GM18951 (cell line): ENCODE results near the gene BCORL1.

Source experiments
- POLR2A ChIP-seq: IDR thresholded peaks from 4 replicates; pipeline ENCODE4 v1.6.1; 2011; ENCODE audit warnings: mild to moderate bottlenecking; ENCODE audit not compliant: insufficient read length, insufficient read depth; ENCODE audit errors: extremely low read depth
- in situ Hi-C: fragments of 300-500 bp; cut with MboI; formaldehyde crosslinking; loops from one replicate; pipeline ENCODE4 v1.12.0; 2022; ENCODE audit warnings: low sequenced_read_pairs, mixed read lengths, inconsistent platforms; ENCODE audit not compliant: unreplicated experiment

The BCORL1 gene

DNA sequence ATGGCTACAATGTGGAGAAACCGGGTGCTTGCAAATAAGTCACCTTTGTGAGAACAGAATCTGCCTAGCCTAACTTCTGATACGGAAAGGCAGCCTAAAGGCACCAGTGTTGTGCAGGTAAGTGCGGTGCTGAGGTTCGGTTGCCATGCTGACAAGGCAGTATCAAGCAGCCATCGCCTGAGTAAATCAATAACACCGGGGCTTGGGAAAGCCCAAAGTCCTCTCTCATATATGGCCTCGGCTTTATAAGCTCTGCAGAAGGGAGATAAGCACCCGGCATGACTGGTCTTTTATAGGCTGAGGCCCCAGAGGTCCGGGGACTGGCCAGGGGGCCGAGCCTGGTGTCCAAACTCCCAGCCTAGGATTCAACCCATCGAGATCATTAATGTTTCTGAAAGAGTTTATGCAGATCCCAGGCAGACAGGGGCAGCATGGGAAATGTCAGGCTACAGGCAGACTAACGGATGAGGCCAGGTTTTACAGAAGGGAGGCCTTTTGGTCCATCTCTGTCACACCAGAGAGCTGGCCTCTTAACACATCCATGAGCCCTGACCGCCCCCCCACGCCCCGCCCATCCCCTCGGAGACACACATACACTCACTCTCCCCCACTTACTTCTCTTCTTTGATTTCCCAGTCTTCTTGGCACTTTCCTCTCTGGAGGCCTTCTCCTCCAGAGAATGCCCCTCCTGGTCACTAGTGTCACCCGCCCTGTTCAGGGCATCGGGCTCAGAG lies 89.3 kb downstream of the BCORL1 start:
- in situ Hi-C loops = no loop called here
- TF ChIP-seq POLR2A = no peak

DNA sequence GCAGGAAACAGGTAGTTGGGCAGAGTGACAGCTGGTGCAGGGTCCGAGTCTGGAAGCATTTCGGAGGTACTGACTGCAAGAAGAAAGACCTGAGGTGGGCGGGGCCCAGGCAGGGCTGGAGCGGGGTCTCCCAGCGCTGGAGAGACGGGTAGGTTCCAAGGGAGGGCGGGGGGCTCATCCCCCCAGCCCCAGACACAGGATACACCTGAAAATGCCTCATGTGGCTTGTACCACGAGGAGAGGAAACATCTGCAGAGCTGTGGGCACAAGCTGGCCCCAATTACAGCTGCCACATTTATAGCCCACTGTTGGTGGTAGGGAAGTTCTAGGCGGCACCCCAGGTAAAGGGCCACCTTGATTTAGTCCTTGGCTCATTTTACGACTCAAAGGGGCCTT lies 89.9 kb downstream of the BCORL1 start:
- no peak for TF ChIP-seq POLR2A
- in situ Hi-C loops = no loop called here

DNA sequence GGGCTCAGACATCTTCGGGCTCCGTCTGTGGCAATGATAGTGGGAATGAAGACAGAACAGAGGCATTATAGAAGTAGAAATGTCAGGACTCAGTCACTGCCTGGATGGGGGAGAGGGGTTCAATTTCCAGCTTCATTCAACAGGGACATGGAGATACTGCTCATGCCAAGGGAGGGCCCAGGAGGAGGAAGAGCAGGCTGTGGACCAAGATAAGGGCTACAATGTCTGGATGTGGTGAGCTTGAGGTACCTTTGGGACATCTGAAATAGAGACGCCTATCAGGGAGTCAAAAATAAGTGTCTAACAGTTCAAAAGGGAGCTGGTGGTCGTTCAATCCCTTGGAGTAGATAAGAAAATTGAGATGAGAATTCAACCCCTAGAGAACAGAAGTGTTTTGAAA lies 93.3 kb downstream of the BCORL1 start:
- in situ Hi-C loops = no loop called here
- TF ChIP-seq POLR2A = no peak

DNA sequence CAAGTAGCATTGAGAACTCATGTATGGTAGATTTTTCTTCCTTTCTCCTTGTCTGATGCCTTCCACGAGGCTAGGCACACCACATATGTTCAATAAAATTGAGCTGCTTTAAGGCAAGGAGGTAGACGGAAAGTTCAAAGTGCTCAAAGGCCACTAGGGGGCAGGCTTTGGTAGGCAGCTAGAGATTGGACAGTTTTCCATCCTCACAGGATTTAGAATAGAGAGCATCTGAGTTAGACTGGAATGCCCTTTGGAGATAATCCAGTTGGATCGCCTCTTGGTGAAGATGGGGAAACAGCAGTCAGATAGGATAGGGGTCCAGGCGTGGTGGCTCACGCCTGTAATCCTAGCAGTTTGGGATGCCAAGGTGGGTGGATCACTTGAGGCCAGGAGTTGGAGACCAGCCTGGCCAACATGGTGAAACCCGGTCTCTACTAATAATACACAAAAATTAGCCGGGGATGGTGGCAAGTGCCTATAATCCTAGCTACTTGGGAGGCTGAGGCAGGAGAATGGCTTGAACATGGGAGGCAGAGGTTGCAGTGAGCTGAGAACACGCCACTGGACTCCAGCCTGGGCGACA lies 97.5 kb downstream of the BCORL1 start:
- no peak for TF ChIP-seq POLR2A
- in situ Hi-C loops = loop anchor here (10.0 kb wide), 1 partner anchor 95 kb away; the partner anchor contains the start of gene RAB33A

DNA sequence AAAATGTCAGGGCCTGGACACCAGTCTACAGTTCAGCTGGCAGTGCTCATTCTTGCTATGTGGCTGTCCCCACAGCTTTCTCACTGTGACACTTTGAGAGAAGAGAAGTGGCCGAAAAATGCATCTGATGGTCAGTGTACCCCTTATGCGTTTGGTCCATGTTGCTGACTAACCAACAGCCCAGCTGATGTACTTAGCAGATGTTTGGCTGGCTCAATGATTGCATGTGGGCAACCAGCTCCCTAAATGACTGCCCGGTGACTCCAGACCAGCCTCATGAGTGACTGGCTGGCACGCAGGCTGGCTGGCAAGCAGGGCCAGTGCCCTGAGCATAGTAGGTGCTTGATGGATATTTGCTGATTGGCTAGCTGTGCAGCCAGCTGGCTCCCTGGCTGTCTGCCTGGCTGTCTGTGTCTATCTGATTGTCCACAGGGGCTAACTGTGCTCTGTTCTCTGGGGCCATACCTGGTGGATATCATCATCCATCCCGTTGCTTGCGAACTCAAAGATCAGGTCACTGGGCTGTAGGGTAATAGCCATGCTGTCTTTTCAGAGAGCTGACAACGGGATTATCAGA lies 98.4 kb downstream of the BCORL1 start:
- no peak for TF ChIP-seq POLR2A
- in situ Hi-C loops = loop anchor here (10.0 kb wide), 1 partner anchor 94 kb away; the partner anchor contains the start of gene RAB33A

DNA sequence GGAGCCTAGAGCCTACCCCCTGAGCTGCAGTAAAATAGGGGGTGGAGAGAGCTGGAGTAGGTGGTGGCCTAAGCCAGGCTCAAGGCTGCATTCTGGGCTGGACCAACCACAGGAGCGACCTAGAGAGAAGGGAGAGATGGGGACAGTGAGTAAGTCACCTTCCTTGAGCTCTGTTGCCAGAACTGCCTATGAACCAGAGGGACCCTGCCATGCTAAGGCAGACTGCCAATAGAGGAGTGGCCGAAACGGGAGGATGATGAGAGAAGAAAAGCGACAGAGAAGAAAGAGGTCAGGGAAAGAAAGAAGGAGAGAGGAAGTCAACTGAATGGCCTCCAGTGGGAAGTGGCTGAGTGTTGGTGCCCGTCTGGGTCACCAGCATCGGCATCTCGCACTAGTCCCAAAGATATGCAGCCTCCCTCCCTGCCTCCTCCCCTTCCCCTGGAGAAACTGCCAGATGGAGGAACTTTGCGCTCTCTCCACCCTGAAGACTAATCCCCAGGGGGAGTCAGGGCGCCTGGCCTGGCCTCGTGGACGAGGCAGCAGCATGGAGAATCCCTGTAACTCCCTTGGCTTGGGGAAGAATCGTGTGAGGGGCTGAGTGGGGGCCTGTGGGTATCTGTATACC lies 99.1 kb downstream of the BCORL1 start:
- in situ Hi-C loops = loop anchor here (10.0 kb wide), 1 partner anchor 93 kb away; the partner anchor contains the start of gene RAB33A
- no peak for TF ChIP-seq POLR2A

DNA sequence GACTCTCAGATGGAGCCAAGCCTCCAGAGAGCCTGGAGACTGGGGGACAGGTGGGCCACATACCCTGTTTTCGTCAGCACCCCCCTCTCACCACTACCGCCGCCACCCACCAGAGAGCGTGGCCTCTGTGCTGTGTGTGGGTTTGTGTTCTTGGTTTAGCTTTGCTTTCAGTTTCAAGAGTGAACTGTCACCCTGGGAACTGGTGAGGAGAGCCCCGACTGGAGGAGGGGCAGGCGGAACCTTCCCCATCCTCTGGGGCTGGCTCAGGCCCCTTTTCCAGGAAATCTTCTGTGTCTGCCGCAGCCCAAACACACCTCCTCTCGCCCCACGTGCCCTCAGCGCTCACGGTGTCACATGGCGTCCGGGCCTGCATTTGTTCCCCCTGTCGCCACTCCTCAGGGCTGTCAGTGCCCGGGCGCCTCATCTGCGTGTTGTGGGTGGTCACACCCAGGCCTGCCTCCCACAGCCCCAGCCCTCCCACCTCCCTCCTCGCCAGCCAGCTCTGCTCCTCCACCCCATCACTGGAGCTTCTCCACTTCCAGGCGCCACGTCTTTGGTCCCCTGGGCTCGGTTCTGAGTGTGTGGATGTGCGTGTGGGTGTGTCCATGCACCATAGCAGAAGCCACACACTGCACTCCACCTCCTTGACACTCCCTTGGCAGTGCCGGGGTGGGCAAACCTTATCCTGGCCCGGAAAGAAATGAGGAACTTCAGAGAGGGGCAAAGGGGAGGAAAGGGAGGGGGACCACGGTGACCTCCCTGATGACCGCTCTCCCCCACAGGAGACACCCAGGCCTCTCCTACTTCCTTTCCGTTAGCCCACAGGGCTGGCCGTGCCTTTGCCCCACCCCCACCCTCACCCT lies 100.0 kb downstream of the BCORL1 start:
- in situ Hi-C loops = loop anchor here (10.0 kb wide), 1 partner anchor 92 kb away; the partner anchor contains the start of gene RAB33A
- TF ChIP-seq POLR2A = no peak

DNA sequence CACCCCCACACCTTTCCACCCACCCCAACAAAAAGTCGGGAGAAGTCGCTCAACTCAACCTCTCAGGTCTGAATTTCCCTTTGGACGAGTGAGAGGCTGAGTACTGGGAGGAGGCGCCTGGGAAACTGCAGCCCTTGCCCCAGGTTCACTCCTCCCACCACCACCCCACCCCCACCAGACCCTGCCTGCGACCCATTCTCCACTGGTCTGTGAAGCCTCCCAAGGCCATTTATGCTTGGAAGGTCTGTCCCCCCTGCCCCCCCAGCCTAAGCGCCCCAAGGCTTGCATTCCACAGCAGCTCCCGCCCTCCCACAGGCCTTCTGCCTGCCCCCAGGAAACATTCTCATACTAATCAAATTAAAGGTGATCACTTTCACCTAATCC lies 100.7 kb downstream of the BCORL1 start:
- TF ChIP-seq POLR2A = no peak
- in situ Hi-C loops = loop anchor here (10.0 kb wide), 1 partner anchor 92 kb away; the partner anchor contains the start of gene RAB33A

DNA sequence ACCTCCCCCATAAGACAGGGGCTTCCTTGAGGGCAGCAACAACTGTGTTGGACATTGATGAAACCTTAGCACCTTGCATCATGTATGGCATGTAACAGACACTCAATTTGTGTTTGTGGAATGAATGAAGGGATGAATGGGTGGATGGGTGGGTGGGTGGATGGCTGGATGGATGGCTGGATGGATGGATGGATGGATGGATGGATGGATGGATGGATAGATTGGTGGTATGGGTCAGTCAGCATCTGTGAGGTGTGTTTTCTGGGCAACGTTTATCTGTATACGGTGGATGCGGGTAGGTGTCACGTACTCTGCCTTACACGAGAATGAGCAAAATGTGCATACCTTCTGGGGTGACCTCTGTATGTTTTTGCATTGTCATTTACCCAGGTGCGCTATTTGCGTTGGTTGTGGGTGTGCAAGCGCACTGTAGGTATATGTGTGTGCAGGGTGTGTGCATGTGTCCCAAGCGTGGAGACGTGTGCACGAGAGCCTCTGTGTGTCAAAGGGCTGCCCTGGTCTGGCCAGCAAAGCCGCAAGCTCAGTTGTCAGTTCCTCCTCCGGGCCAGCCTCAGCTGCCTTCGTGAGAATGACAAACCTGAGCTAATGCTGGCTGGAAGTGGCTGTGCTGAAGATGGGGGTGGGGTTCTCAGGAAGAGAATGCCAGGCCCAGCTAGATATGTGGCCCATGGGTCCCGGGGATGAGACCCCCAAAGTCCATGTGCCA lies 101.4 kb downstream of the BCORL1 start:
- in situ Hi-C loops = loop anchor here (10.0 kb wide), 1 partner anchor 91 kb away; the partner anchor contains the start of gene RAB33A
- no peak for TF ChIP-seq POLR2A

DNA sequence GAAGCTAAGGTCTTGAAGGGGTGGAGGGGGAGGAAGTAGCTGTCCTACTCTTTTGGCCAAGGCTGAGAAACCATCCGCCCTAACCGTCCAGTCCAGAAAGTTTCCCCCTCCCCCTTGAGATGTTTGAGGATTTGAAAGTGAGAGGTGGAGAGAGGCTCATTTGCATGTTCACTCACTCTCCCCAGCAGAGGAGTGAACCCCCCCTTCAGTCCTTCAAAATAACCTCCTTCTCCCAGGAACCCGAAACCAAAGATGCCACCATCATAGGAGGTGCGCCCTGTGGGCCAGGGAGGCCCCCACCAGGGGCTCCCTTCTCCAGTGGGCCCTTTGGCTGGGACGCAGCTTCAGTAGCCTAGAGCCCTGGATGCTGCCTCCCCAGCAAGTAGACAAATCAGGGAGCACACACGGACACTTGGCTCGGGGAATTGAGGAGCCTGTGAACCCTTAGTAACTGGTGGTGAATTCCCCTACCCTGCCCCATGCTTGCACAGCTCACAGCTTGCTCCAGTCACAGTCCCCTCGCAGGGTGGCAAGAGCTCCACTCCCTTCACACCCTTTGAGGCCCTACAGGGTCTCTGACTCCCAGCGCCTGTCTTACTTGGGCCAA lies 102.3 kb downstream of the BCORL1 start:
- in situ Hi-C loops = loop anchor here (10.0 kb wide), 1 partner anchor 90 kb away; the partner anchor contains the start of gene RAB33A
- TF ChIP-seq POLR2A = peak; percentile 27
